ENCODE data around the gene CSDE1.

- TF ChIP-seq, protein P1, sequence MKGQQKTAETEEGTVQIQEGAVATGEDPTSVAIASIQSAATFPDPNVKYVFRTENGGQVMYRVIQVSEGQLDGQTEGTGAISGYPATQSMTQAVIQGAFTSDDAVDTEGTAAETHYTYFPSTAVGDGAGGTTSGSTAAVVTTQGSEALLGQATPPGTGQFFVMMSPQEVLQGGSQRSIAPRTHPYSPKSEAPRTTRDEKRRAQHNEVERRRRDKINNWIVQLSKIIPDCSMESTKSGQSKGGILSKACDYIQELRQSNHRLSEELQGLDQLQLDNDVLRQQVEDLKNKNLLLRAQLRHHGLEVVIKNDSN (CRISPR knock-in tag; IDR thresholded peaks at IDR 0.05) = no peak
- no peak for TF ChIP-seq CTCF (IDR thresholded peaks at IDR 0.05)
- TF ChIP-seq, protein P2, sequence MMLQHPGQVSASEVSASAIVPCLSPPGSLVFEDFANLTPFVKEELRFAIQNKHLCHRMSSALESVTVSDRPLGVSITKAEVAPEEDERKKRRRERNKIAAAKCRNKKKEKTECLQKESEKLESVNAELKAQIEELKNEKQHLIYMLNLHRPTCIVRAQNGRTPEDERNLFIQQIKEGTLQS (CRISPR knock-in tag; conservative IDR thresholded peaks at IDR 0.05) = no peak
- no peak for TF ChIP-seq NFE2L1 (CRISPR knock-in tag; IDR thresholded peaks at IDR 0.05)
- no peak for TF ChIP-seq E2F4 (CRISPR knock-in tag; IDR thresholded peaks at IDR 0.05; ENCODE audit: borderline replicate concordance, low read depth)
- no peak for TF ChIP-seq GABPB1 (CRISPR knock-in tag; IDR thresholded peaks at IDR 0.05)
- TF ChIP-seq SP1 (CRISPR knock-in tag; conservative IDR thresholded peaks at IDR 0.05) = no peak
- no peak for TF ChIP-seq CREB1 (CRISPR knock-in tag; IDR thresholded peaks at IDR 0.05)
- TF ChIP-seq ZNF232 (CRISPR knock-in tag; IDR thresholded peaks at IDR 0.05) = no peak
- TF ChIP-seq ATF1 (CRISPR knock-in tag; IDR thresholded peaks at IDR 0.05) = no peak
- no peak for TF ChIP-seq ZNF121 (CRISPR knock-in tag; IDR thresholded peaks at IDR 0.05)
These were observed 1.5 kb downstream of the CSDE1 start for GRCh38 chr1:114756009-114756892.

Data from WTC11 (cell line).